ENCODE data around the gene PRKG1.

The PRKG1 gene

DNA sequence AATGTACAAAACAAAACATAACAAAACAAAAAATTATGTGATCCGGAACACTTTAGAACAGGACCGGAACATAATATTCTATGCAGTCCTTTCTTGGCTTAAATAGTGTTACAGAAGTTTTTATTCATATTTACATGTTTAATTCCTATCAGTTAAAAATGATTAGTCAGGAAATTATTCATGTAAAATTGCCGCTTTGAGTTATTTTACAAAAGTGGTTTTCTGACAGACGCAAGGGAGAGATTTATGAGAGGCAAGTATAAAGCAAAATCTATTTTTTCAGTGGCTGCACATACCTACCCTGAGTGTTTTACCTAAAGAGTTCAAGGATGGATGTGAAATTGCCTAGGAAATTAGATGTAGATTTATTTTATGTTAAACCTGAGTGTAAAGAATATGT lies 1009.1 kb downstream of the PRKG1 start:
- TF ChIP-seq, protein P1, sequence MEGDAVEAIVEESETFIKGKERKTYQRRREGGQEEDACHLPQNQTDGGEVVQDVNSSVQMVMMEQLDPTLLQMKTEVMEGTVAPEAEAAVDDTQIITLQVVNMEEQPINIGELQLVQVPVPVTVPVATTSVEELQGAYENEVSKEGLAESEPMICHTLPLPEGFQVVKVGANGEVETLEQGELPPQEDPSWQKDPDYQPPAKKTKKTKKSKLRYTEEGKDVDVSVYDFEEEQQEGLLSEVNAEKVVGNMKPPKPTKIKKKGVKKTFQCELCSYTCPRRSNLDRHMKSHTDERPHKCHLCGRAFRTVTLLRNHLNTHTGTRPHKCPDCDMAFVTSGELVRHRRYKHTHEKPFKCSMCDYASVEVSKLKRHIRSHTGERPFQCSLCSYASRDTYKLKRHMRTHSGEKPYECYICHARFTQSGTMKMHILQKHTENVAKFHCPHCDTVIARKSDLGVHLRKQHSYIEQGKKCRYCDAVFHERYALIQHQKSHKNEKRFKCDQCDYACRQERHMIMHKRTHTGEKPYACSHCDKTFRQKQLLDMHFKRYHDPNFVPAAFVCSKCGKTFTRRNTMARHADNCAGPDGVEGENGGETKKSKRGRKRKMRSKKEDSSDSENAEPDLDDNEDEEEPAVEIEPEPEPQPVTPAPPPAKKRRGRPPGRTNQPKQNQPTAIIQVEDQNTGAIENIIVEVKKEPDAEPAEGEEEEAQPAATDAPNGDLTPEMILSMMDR (IDR thresholded peaks at IDR 0.05; ENCODE audit: low read depth, low read length, poor library complexity, severe bottlenecking), result no peak
- TF ChIP-seq EZH2phosphoT487 (IDR thresholded peaks at IDR 0.05; ENCODE audit: borderline replicate concordance, low read length), result no peak
- Histone ChIP-seq H3K36me3 (ENCODE audit: control insufficient read depth, low read length) (no peaks in the 10 kb centered on the region), H3K27ac (ENCODE audit: low read depth, low read length) (no peak overlapping the region), H3K27me3 (ENCODE audit: control insufficient read depth, low read length) (0 out of 2 replicates have a peak, but pooled peaks cover 2% of the 10 kb centered on the region), H4K20me1 (ENCODE audit: control insufficient read depth, insufficient read depth, low read depth, low read length) (no peaks in the 10 kb centered on the region), H3K79me2 (ENCODE audit: control insufficient read depth, low read length) (no peaks in the 10 kb centered on the region), H3K9me2 (replicated peaks; ENCODE audit: control insufficient read depth, low read length) (no peaks in the 10 kb centered on the region), H3K9me3 (ENCODE audit: control insufficient read depth, insufficient read depth, low read length) (no peaks in the 10 kb centered on the region), H3K4me1 (ENCODE audit: control insufficient read depth, low read length) (no peaks in the 10 kb centered on the region), H3K4me3 (ENCODE audit: low read length) (no peak overlapping the region), H3F3A (ENCODE audit: control insufficient read depth, insufficient read depth) (no peaks in the 10 kb centered on the region), H3K4me2 (ENCODE audit: low read length) (no peak overlapping the region)

DNA sequence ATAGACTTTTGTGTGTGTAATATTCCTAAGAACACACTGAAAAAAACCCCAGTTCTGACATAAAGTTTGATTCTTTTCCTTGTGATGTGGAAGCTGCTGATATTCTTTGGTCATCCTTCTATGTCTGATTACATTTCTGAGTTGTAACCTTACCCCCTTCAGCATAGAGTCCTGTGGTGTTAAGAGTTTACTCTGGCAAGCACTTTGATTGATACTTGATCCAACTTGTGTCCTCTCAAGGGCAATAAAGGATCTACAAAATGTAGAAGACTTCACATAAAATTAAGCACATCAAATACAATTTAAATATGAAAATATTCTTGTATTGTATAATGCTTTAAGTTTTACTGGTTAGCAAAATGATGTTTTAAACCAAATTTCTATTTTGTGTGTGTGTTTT lies 1018.1 kb downstream of the PRKG1 start:
- Histone ChIP-seq H3K27ac (ENCODE audit: low read depth, low read length) (no peak overlapping the region), H3F3A (ENCODE audit: control insufficient read depth, insufficient read depth) (no peaks in the 10 kb centered on the region), H4K20me1 (ENCODE audit: control insufficient read depth, insufficient read depth, low read depth, low read length) (no peaks in the 10 kb centered on the region), H3K36me3 (ENCODE audit: control insufficient read depth, low read length) (no peaks in the 10 kb centered on the region), H3K9me3 (ENCODE audit: control insufficient read depth, insufficient read depth, low read length) (no peaks in the 10 kb centered on the region), H3K27me3 (ENCODE audit: control insufficient read depth, low read length) (no peaks in the 10 kb centered on the region), H3K9me2 (replicated peaks; ENCODE audit: control insufficient read depth, low read length) (no peaks in the 10 kb centered on the region), H3K79me2 (ENCODE audit: control insufficient read depth, low read length) (no peaks in the 10 kb centered on the region), H3K4me3 (ENCODE audit: low read length) (no peak overlapping the region), H3K4me1 (ENCODE audit: control insufficient read depth, low read length) (no peaks in the 10 kb centered on the region), H3K4me2 (ENCODE audit: low read length) (no peak overlapping the region)
- TF ChIP-seq, protein P1 (IDR thresholded peaks at IDR 0.05; ENCODE audit: low read depth, low read length, poor library complexity, severe bottlenecking), result no peak
- TF ChIP-seq EZH2phosphoT487 (IDR thresholded peaks at IDR 0.05; ENCODE audit: borderline replicate concordance, low read length), result no peak

DNA sequence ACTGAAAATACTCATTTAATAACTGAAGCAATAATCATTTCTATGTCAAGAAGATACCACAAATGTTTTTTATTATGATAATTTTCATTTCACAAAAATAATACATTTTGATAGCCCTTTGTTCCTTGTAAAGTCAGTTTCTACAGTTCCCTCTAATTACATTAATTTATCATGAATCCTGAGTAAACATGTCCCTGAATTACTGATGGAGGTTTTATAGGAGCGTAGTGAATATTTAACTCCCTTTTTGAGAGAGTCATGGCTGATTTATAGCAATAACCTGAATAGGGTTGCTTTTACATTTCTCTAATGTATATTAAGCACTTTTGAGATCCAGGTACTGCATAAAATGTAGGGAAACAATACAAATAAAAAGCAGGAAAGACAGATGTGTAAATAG lies 1023.8 kb downstream of the PRKG1 start:
- H3K27me3 ChIP-seq (ENCODE audit: control insufficient read depth, low read length), result no peaks in the 10 kb centered on the region
- H4K20me1 ChIP-seq (ENCODE audit: control insufficient read depth, insufficient read depth, low read depth, low read length), result no peaks in the 10 kb centered on the region
- no peaks in the 10 kb centered on the region for H3K9me2 ChIP-seq (replicated peaks; ENCODE audit: control insufficient read depth, low read length)
- H3K4me3 ChIP-seq (ENCODE audit: low read length), result no peak overlapping the region
- no peaks in the 10 kb centered on the region for H3K79me2 ChIP-seq (ENCODE audit: control insufficient read depth, low read length)
- no peaks in the 10 kb centered on the region for H3K9me3 ChIP-seq (ENCODE audit: control insufficient read depth, insufficient read depth, low read length)
- H3K4me1 ChIP-seq (ENCODE audit: control insufficient read depth, low read length), result no peaks in the 10 kb centered on the region
- no peaks in the 10 kb centered on the region for H3F3A ChIP-seq (ENCODE audit: control insufficient read depth, insufficient read depth)
- no peak overlapping the region for H3K27ac ChIP-seq (ENCODE audit: low read depth, low read length)
- no peak overlapping the region for H3K4me2 ChIP-seq (ENCODE audit: low read length)
- no peaks in the 10 kb centered on the region for H3K36me3 ChIP-seq (ENCODE audit: control insufficient read depth, low read length)
- TF ChIP-seq EZH2phosphoT487 (IDR thresholded peaks at IDR 0.05; ENCODE audit: borderline replicate concordance, low read length), result no peak
- TF ChIP-seq, protein P1 (IDR thresholded peaks at IDR 0.05; ENCODE audit: low read depth, low read length, poor library complexity, severe bottlenecking), result no peak
